HL-60 (cell line): Measurements from ENCODE around the gene DPYD.

Experiments
- GABPA ChIP-seq: IDR thresholded peaks from 2 replicates; pipeline ENCODE4 v1.6.1; 2012; ENCODE audit warnings: low read depth
- POLR2AphosphoS5 ChIP-seq: IDR thresholded peaks from 2 replicates; pipeline ENCODE4 v1.6.1; 2012; ENCODE audit warnings: low read depth
- SPI1 ChIP-seq: IDR thresholded peaks from 2 replicates; pipeline ENCODE4 v1.6.1; 2012; ENCODE audit warnings: low read depth, mild to moderate bottlenecking, borderline replicate concordance
- TF ChIP-seq, protein P1 (sequence below): IDR thresholded peaks from one replicate; pipeline ENCODE4 v1.5.1; 2011; ENCODE audit warnings: low read length, control low read depth, inconsistent platforms; ENCODE audit not compliant: insufficient read depth
- TF ChIP-seq, protein P2 (sequence below): IDR thresholded peaks from 2 replicates; pipeline ENCODE4 v1.6.1; 2012; ENCODE audit warnings: low read depth; ENCODE audit not compliant: insufficient replicate concordance

DNA sequence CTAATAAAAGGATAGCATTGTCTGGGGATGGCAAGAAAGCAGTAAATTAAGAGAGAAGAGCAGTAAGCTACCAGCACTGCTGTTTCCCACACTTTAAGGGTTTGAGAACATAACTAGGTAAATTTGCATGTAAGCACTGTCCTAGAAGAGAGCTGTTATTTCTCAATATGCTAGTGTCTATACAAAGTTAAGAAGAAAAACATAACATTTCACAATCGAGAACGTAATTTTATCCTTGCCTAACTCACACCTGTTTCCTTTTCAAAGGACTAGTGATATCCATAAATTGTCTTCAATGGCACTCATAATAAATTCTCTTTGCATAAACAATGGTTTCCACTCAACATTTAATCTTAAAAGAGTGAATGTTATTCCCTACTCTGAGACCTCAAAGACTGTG, 623.2 kb downstream of the DPYD start:
- TF ChIP-seq POLR2AphosphoS5 (no peak), GABPA (no peak), SPI1 (no peak)
- TF ChIP-seq, protein P1, sequence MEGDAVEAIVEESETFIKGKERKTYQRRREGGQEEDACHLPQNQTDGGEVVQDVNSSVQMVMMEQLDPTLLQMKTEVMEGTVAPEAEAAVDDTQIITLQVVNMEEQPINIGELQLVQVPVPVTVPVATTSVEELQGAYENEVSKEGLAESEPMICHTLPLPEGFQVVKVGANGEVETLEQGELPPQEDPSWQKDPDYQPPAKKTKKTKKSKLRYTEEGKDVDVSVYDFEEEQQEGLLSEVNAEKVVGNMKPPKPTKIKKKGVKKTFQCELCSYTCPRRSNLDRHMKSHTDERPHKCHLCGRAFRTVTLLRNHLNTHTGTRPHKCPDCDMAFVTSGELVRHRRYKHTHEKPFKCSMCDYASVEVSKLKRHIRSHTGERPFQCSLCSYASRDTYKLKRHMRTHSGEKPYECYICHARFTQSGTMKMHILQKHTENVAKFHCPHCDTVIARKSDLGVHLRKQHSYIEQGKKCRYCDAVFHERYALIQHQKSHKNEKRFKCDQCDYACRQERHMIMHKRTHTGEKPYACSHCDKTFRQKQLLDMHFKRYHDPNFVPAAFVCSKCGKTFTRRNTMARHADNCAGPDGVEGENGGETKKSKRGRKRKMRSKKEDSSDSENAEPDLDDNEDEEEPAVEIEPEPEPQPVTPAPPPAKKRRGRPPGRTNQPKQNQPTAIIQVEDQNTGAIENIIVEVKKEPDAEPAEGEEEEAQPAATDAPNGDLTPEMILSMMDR: no peak
- TF ChIP-seq, protein P2, sequence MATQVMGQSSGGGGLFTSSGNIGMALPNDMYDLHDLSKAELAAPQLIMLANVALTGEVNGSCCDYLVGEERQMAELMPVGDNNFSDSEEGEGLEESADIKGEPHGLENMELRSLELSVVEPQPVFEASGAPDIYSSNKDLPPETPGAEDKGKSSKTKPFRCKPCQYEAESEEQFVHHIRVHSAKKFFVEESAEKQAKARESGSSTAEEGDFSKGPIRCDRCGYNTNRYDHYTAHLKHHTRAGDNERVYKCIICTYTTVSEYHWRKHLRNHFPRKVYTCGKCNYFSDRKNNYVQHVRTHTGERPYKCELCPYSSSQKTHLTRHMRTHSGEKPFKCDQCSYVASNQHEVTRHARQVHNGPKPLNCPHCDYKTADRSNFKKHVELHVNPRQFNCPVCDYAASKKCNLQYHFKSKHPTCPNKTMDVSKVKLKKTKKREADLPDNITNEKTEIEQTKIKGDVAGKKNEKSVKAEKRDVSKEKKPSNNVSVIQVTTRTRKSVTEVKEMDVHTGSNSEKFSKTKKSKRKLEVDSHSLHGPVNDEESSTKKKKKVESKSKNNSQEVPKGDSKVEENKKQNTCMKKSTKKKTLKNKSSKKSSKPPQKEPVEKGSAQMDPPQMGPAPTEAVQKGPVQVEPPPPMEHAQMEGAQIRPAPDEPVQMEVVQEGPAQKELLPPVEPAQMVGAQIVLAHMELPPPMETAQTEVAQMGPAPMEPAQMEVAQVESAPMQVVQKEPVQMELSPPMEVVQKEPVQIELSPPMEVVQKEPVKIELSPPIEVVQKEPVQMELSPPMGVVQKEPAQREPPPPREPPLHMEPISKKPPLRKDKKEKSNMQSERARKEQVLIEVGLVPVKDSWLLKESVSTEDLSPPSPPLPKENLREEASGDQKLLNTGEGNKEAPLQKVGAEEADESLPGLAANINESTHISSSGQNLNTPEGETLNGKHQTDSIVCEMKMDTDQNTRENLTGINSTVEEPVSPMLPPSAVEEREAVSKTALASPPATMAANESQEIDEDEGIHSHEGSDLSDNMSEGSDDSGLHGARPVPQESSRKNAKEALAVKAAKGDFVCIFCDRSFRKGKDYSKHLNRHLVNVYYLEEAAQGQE: no peak
